Measurements from ENCODE around the gene ABO. TPM values are rescaled to one million over a fixed set of nuclear protein-coding genes. Genes with fewer than 3 reads are reported as not detected.
"Not testable (repeated sequence)": the region's sequence is repeated elsewhere in the genome, so short reads cannot be mapped to it uniquely, and the experiment has no call there.

The ABO gene
- total RNA-seq, 2 experiments from 2014 or later, result not detected

GRCh38 chr9:133253268-133253667 lies 21.7 kb downstream of the ABO start:
- Mint-ChIP-seq H3K27me3 (peaks cover 18% of the 10 kb centered on the region), H3K9me3 (no peaks in the 10 kb centered on the region), H3K4me1 (peaks cover 5% of the 10 kb centered on the region), H3K4me3 (no peak overlapping the region), H3K27ac (no peak overlapping the region), H3K36me3 (no peaks in the 10 kb centered on the region)
- no peak for ATAC-seq (ENCODE audit: low read depth)
- POLR2A ChIA-PET, result no interaction called here
- no peak for DNase-seq

- POLR2A ChIA-PET, result no interaction called here
- Mint-ChIP-seq H3K27ac (no peak overlapping the region), H3K27me3 (peaks cover 18% of the 10 kb centered on the region), H3K9me3 (no peaks in the 10 kb centered on the region), H3K4me1 (peaks cover 5% of the 10 kb centered on the region), H3K4me3 (no peak overlapping the region), H3K36me3 (no peaks in the 10 kb centered on the region)
- ATAC-seq (ENCODE audit: low read depth), result no peak
- no peak for DNase-seq
These were observed 22.5 kb downstream of the ABO start for GRCh38 chr9:133252301-133253020.

- peaks cover 18% of the 10 kb centered on the region for H3K27me3 Mint-ChIP-seq
- H3K9me3 Mint-ChIP-seq, result no peaks in the 10 kb centered on the region
- ATAC-seq (ENCODE audit: low read depth) (peak; percentile 26), DNase-seq (no peak)
- POLR2A ChIA-PET, result no interaction called here
- peaks cover 5% of the 10 kb centered on the region for H3K4me1 Mint-ChIP-seq
- no peak overlapping the region for H3K27ac Mint-ChIP-seq
- no peaks in the 10 kb centered on the region for H3K36me3 Mint-ChIP-seq
- H3K4me3 Mint-ChIP-seq, result no peak overlapping the region
These were observed 23.2 kb downstream of the ABO start for GRCh38 chr9:133251773-133252172.

- H3K4me1 Mint-ChIP-seq; DNase-seq; ATAC-seq (ENCODE audit: low read depth); H3K9me3 Mint-ChIP-seq; H3K36me3 Mint-ChIP-seq; H3K4me3 Mint-ChIP-seq; POLR2A ChIA-PET; H3K27ac Mint-ChIP-seq: not testable (repeated sequence)
- peaks cover 18% of the 10 kb centered on the region for H3K27me3 Mint-ChIP-seq
These were observed 23.8 kb downstream of the ABO start for GRCh38 chr9:133251221-133251620.

GRCh38 chr9:133250741-133251170 lies 24.2 kb downstream of the ABO start:
- Mint-ChIP-seq H3K27me3 (peaks cover 18% of the 10 kb centered on the region), H3K4me3 (no peak overlapping the region), H3K4me1 (peaks cover 5% of the 10 kb centered on the region), H3K36me3 (no peaks in the 10 kb centered on the region), H3K9me3 (no peaks in the 10 kb centered on the region), H3K27ac (no peak overlapping the region)
- POLR2A ChIA-PET, result no interaction called here
- DNase-seq (no peak), ATAC-seq (ENCODE audit: low read depth) (no peak)

- H3K36me3 Mint-ChIP-seq, result no peaks in the 10 kb centered on the region
- ATAC-seq (ENCODE audit: low read depth) (no peak), DNase-seq (no peak)
- peaks cover 23% of the 10 kb centered on the region for H3K27me3 Mint-ChIP-seq
- no peak overlapping the region for H3K4me3 Mint-ChIP-seq
- POLR2A ChIA-PET, result no interaction called here
- H3K27ac Mint-ChIP-seq, result no peak overlapping the region
- H3K9me3 Mint-ChIP-seq, result no peaks in the 10 kb centered on the region
- peaks cover 5% of the 10 kb centered on the region for H3K4me1 Mint-ChIP-seq
These were observed 25.7 kb downstream of the ABO start for GRCh38 chr9:133249337-133249736.

GRCh38 chr9:133248726-133249295 lies 26.2 kb downstream of the ABO start:
- peaks cover 23% of the 10 kb centered on the region for H3K27me3 Mint-ChIP-seq
- POLR2A ChIA-PET, result no interaction called here
- no peak for ATAC-seq (ENCODE audit: low read depth)

GRCh38 chr9:133247632-133248031 lies 27.4 kb downstream of the ABO start:
- DNase-seq (no peak), ATAC-seq (ENCODE audit: low read depth) (no peak)
- POLR2A ChIA-PET, result no interaction called here
- Mint-ChIP-seq H3K9me3 (no peaks in the 10 kb centered on the region), H3K4me3 (no peak overlapping the region), H3K36me3 (no peaks in the 10 kb centered on the region), H3K4me1 (peaks cover 5% of the 10 kb centered on the region), H3K27ac (no peak overlapping the region), H3K27me3 (peaks cover 17% of the 10 kb centered on the region)

More at GRCh38 chr9:133248726-133249295, 26.2 kb downstream of the ABO start:
- H3K27ac Mint-ChIP-seq, result no peak overlapping the region
- no peaks in the 10 kb centered on the region for H3K36me3 Mint-ChIP-seq
- H3K4me1 Mint-ChIP-seq, result peaks cover 5% of the 10 kb centered on the region
- no peak overlapping the region for H3K4me3 Mint-ChIP-seq
- DNase-seq, result no peak
- no peaks in the 10 kb centered on the region for H3K9me3 Mint-ChIP-seq

- H3K4me1 Mint-ChIP-seq, result peaks cover 5% of the 10 kb centered on the region
- H3K27me3 Mint-ChIP-seq, result peaks cover 17% of the 10 kb centered on the region
- POLR2A ChIA-PET, result no interaction called here
- DNase-seq, result no peak
- H3K4me3 Mint-ChIP-seq, result no peak overlapping the region
- no peaks in the 10 kb centered on the region for H3K36me3 Mint-ChIP-seq
- no peak overlapping the region for H3K27ac Mint-ChIP-seq
- H3K9me3 Mint-ChIP-seq, result no peaks in the 10 kb centered on the region
- ATAC-seq (ENCODE audit: low read depth), result no peak
These were observed 28.0 kb downstream of the ABO start for GRCh38 chr9:133246991-133247390.

- ATAC-seq (ENCODE audit: low read depth) (no peak), DNase-seq (no peak)
- Mint-ChIP-seq H3K4me1 (peaks cover 5% of the 10 kb centered on the region), H3K36me3 (no peaks in the 10 kb centered on the region), H3K9me3 (no peaks in the 10 kb centered on the region), H3K27me3 (peaks cover 17% of the 10 kb centered on the region), H3K27ac (no peak overlapping the region), H3K4me3 (no peak overlapping the region)
- POLR2A ChIA-PET, result no interaction called here
These were observed 28.4 kb downstream of the ABO start for GRCh38 chr9:133246562-133246961.

GRCh38 chr9:133242991-133243390 lies 32.0 kb downstream of the ABO start:
- no peak for ATAC-seq (ENCODE audit: low read depth)
- H3K27ac Mint-ChIP-seq, result no peak overlapping the region
- POLR2A ChIA-PET, result no interaction called here
- peaks cover 8% of the 10 kb centered on the region for H3K4me1 Mint-ChIP-seq
- no peak overlapping the region for H3K4me3 Mint-ChIP-seq
- no peak for DNase-seq
- H3K9me3 Mint-ChIP-seq, result no peaks in the 10 kb centered on the region
- H3K27me3 Mint-ChIP-seq, result peaks cover 15% of the 10 kb centered on the region
- no peaks in the 10 kb centered on the region for H3K36me3 Mint-ChIP-seq

- DNase-seq, result no peak
- Mint-ChIP-seq H3K9me3 (no peaks in the 10 kb centered on the region), H3K4me1 (peaks cover 10% of the 10 kb centered on the region), H3K27ac (no peak overlapping the region), H3K4me3 (no peak overlapping the region), H3K36me3 (no peaks in the 10 kb centered on the region), H3K27me3 (peaks cover 17% of the 10 kb centered on the region)
- POLR2A ChIA-PET, result no interaction called here
- no peak for ATAC-seq (ENCODE audit: low read depth)
These were observed 32.8 kb downstream of the ABO start for GRCh38 chr9:133242241-133242640.

GRCh38 chr9:133239533-133240090 lies 35.4 kb downstream of the ABO start:
- Mint-ChIP-seq H3K4me1 (peaks cover 10% of the 10 kb centered on the region), H3K4me3 (no peak overlapping the region), H3K36me3 (no peaks in the 10 kb centered on the region), H3K27ac (no peak overlapping the region), H3K9me3 (no peaks in the 10 kb centered on the region), H3K27me3 (peaks cover 12% of the 10 kb centered on the region)
- POLR2A ChIA-PET, result no interaction called here
- DNase-seq, result no peak
- ATAC-seq (ENCODE audit: low read depth), result no peak

GRCh38 chr9:133238851-133239532 lies 36.0 kb downstream of the ABO start:
- Mint-ChIP-seq H3K4me3 (peak overlapping the region; percentile 53), H3K36me3 (no peaks in the 10 kb centered on the region), H3K4me1 (peaks cover 10% of the 10 kb centered on the region), H3K27ac (no peak overlapping the region), H3K9me3 (no peaks in the 10 kb centered on the region), H3K27me3 (peaks cover 12% of the 10 kb centered on the region)
- DNase-seq (peak; percentile 76), ATAC-seq (ENCODE audit: low read depth) (peak; percentile 85)
- POLR2A ChIA-PET, result no interaction called here
